Measurements from ENCODE around the gene ARID5A.

The ARID5A gene

DNA sequence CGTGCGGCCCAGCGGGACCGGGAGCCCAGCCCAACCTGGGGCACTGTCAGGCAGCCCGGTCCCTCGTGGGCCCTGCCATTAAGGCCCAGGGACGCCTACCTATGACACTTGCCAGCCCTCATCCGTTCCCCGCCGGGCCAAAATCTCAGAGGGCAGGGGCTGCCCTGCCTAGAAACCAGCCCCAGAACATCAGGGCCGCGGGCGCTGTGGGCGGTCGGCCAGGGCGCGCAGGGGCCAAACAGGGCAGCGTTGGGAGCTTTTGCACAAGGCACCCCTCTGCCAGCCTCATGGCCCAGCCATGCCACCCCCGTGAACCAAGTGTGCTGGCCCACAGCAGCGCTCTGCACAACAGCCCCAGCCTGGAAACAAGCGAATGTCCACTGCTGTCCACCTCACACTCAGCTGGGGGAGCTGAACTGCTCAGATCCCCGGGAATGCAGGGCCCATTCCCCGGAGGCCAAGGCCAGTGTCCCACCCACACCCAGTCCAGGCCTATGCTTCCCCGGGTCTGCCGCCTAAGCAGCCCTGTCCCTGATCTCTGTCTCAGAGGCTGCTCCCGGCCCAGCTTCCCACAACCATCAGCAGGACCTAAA lies 27.9 kb upstream of the ARID5A start:
- TF ChIP-seq, protein P1, sequence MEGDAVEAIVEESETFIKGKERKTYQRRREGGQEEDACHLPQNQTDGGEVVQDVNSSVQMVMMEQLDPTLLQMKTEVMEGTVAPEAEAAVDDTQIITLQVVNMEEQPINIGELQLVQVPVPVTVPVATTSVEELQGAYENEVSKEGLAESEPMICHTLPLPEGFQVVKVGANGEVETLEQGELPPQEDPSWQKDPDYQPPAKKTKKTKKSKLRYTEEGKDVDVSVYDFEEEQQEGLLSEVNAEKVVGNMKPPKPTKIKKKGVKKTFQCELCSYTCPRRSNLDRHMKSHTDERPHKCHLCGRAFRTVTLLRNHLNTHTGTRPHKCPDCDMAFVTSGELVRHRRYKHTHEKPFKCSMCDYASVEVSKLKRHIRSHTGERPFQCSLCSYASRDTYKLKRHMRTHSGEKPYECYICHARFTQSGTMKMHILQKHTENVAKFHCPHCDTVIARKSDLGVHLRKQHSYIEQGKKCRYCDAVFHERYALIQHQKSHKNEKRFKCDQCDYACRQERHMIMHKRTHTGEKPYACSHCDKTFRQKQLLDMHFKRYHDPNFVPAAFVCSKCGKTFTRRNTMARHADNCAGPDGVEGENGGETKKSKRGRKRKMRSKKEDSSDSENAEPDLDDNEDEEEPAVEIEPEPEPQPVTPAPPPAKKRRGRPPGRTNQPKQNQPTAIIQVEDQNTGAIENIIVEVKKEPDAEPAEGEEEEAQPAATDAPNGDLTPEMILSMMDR (IDR thresholded peaks at IDR 0.05; ENCODE audit: low read depth, low read length): no peak
- H3K4me3 ChIP-seq (ENCODE audit: low read depth, low read length): no peak overlapping the region

DNA sequence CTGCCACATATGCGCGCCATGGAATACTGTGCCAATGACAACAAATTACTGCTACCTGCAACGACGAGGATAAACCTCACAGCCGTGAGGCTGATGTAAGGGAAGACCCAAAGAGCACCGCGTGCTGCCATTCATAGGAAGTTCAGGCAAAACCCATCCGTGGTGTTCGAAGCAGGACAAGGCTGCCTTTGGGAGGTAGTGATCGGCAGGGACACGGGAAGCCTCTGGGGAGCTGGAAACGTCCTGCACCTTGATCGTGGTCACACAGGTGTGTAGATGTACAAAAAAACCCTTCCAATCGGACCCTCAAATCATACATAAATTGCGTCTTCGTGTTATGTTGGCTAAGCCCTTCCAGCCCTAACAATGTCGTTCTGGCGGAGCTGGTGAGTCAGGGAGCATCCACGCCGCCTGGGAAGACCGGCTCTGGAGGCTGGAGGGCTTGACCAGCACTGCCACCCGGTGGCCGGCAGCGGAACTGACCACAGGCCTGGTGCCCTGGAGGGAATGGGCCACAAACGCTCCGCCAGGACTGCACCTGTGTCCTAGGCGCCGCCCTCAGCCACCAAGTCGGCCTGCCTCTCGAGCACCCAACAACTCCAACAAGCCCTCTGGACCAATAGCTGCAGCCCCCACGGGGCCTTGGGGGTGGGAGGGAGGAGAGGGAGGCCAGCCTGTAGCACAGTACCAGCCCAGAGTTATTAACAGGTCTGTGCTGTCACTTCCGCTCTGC lies 27.3 kb upstream of the ARID5A start:
- TF ChIP-seq, protein P1 (IDR thresholded peaks at IDR 0.05; ENCODE audit: low read depth, low read length): peak; percentile 93

DNA sequence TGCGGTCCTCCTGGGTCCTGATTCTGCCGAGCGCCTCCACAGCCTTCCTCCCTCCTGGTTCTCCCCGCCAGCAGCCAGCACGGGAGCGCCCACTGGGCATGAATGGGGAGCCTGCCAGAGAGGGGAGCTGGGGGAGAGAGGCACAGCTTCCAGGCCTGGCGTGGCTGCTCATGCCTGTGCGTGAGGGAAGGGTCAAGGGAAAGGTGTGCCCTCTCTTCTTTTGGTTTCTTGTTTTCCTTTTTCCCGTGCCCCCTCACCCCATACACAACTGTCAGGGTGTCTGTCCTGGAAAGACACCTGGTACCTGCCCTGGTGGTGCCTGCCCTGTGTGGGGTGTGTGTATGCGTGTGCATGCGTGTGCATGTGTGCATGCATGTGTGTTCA lies 26.7 kb upstream of the ARID5A start:
- no peak overlapping the region for H3K4me3 ChIP-seq (ENCODE audit: low read depth, low read length)
- TF ChIP-seq, protein P1 (IDR thresholded peaks at IDR 0.05; ENCODE audit: low read depth, low read length): no peak

More for the DNA sequence above, 27.3 kb upstream of the ARID5A start:
- no peak overlapping the region for H3K4me3 ChIP-seq (ENCODE audit: low read depth, low read length)

DNA sequence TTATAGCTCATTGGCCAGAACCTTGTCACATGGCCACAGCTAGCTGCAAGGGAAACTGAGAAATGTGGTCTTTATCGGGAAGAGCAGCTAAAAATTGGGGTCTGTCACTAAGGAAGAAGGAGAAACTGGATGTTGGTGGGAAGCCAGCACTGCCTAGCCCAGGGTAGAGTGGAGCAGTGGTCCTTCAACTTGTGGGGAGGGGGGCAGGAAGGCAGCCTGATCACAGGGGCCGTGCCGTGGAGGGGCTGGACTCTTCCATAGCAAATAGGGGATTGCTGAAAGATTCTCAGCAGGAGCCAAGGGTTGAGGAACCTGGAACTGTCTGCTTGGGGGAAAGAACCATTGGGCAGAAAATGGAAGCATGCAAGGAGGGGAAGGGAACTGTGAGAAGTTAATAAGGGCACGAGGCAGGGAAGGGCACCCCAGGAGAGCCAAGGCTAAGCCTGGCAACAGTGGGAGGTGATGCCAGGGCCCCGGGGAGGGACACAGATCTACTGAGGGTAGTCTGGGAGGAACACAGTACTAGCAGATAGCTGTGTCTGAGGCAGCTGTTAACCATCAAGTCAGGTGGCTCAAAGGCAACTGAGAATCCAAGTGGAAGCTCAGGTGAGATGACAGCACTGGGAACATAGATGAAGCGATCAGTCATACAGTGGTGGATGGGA lies 25.5 kb upstream of the ARID5A start:
- TF ChIP-seq, protein P1 (IDR thresholded peaks at IDR 0.05; ENCODE audit: low read depth, low read length): no peak
- no peak overlapping the region for H3K4me3 ChIP-seq (ENCODE audit: low read depth, low read length)

DNA sequence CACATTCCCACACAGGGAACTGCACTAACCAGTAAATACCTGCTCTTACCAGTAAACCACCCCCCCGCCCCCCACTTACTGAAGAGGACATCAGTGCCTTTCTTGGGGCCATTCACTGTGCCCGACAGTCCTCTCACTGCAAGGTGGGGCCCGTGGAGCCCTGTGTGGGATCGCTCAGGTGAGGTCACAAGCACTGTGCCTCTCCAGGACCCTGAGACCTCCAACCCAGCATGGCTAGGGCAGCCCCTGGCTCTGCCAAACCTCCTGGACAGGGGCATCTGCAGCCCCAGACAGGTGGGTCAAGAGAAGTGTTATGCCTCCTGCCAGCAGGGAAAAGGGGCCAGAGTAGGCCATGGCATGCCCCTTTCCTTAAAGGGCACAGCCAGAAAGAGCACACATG lies 24.7 kb upstream of the ARID5A start:
- TF ChIP-seq, protein P1 (IDR thresholded peaks at IDR 0.05; ENCODE audit: low read depth, low read length): no peak
- no peak overlapping the region for H3K4me3 ChIP-seq (ENCODE audit: low read depth, low read length)

DNA sequence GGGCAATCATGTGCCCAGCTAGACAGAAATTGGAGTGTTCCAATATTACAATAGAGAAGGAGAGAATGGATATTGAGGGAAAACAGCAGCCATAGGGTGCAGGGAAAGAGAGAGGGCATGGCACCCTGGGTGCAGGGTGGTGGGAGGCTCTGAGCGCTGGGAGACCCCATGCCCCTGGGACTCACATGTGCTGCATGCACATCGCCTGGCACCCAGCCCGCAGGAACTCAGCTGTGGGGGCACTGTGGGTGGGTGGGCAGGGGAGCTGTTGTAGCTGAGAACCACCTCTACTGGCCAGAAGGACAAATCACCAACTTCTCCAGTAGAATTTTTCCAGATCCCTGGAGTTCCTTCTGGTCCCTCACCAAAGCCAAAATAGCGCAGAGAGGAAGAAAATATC lies 24.2 kb upstream of the ARID5A start:
- TF ChIP-seq, protein P1 (IDR thresholded peaks at IDR 0.05; ENCODE audit: low read depth, low read length): no peak
- no peak overlapping the region for H3K4me3 ChIP-seq (ENCODE audit: low read depth, low read length)

GRCh38 chr2:96514521-96514920 lies 22.0 kb upstream of the ARID5A start:
- TF ChIP-seq, protein P1 (IDR thresholded peaks at IDR 0.05; ENCODE audit: low read depth, low read length): no peak
- no peak overlapping the region for H3K4me3 ChIP-seq (ENCODE audit: low read depth, low read length)
